ENCODE measurements around the gene TMEM164.

TMEM164 gene

DNA sequence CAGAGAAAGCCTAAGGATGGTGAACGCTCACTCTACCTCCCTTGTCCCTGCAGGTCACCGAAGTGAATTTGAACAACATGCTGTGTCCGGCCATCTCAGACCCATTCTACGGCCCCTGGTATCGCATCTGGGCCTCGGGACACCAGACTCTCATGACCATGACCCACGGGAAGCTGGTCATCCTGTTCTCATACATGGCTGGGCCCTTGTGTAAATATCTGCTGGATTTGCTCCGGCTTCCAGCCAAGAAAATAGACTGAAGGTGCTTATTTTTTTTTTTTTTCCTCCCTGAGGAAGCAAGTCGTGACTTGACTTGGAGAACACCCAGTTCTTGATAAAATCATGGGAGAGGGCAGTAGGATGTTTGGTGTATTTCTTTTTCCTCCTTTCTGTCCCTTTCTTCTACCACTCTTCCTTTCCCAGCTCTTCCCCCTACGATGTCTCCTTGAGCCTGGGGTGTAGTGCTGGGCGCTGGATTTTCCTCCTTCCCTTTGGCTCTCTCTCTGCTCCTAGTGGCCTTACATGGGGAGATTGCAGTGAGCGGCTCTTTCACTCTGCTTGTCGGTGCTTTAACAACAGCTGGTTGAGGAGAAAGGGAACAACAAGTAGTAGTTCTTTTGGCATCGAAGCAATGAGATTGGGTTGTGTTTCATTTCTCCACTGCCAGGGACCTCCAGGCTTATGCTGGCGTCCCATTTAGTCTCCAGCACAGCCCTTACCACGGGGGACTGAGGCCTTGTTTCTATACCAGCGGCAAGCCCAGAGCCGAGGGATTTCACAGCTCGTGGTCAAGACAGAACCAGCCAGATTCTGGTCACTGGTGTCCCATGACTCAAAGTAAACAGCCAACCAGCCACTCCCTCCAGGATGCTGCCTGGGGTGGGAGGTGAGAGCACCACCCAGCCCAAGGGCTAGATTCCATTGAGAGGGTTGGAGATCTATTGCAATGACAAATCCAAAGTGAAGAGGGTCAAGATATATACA lies 170.6 kb downstream of the TMEM164 start:
- DNase-seq: no peak

DNA sequence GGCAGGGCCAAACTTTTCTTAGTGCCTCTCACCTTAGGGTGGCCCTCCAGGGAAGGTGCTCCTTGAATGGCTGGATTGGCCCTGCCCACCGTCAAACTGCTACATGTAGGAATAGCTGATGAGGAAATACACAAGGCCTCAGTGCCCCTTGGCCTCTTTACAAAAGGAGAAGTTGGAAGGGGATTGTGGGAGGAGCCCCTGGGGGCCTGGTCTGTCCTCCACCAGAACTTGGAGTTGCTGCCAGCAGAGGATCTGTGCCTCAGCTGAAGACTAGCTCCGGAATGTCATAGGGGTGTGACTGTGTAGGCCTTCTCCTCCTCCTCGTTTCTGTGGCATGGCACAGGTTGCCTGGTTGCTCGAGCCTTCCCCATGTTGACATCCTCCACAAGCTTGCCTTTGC lies 172.2 kb downstream of the TMEM164 start:
- DNase-seq: no peak

DNA sequence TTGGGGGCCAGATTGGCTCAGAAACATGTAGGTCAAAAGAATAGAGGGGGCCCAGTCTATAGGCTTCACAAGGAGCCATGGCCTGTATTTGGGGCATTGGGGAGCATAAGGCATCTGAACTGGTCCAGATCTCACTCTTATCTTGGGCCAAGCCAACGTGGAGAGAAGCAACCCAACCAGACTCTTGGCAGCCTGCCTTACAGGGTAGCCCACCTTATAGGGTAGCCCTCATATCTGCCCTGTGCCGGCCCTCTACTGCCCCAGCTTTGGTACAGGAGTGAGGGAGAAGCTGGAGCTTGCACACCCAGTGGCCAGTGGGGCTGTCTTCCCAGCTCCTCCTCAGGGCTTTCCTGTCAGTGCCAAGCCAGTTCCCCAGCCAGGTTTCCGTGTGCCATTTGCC lies 172.8 kb downstream of the TMEM164 start:
- DNase-seq: no peak

DNA sequence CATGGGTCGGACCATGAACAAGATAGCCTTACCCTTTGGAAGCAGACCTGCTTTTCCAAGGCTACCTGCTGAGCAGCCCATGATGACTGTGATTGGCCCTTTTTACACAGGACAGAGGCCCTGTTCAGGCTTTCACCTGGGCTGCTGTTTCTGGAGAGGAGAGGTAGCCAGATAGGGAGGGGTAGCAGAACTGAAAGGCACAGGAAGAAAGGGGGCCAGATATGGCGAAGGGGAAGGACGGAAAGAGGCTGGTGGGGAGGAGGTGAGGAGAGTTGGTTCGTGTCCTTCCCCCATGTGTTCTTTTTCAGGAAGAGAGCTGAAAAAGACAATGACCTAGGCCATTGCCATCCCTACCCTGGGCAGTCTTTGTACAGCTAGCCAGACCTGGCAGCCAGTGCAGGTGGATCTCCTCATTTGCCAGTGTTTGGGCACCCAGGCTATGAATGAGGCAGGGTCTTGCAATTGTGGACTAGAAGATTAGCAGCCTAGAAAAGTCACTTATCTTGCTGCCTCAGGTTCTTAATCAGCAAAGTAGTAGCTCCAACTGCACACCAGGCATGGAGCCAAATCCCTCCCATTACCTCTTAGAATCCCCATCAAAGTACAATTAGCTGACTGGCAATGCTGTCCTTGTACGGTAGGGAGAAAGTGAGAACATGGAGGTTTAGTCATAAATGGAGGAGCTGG lies 175.4 kb downstream of the TMEM164 start:
- no peak for DNase-seq

DNA sequence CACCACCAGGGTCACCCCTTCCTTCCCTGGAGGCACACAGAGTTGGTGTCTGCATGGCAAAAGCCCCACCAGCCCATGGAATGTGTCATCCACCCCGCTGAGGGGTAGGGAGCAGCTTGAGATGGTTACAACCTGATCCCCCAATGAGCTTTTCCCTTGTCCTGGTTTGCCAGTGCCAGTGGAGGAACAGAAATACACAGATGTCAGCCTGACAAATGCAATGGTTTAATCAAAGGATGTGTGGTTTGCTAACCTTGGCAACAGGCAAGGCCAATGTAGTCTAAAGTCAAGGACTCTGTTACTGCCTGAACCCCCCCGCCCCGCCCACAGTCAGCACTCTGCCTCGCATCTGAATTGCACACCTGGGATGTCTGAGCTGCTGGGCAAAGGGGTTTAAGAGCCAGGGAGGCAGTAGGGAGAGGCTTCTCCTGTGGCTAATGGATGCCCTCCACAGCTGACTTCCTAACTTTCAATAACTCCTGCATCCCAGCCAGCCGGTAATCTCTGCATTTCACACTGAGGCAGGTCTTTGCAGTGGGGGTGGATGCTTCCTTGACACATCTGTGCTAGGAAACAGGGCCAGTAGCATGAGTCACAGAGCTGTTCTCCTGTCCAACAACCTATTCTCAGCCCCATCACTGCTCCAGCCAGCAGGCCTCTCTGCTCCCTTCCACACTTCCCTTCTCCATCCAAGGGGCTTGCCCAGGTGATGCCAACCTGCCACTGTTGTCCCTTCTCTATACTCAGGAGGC lies 177.4 kb downstream of the TMEM164 start:
- DNase-seq: no peak

DNA sequence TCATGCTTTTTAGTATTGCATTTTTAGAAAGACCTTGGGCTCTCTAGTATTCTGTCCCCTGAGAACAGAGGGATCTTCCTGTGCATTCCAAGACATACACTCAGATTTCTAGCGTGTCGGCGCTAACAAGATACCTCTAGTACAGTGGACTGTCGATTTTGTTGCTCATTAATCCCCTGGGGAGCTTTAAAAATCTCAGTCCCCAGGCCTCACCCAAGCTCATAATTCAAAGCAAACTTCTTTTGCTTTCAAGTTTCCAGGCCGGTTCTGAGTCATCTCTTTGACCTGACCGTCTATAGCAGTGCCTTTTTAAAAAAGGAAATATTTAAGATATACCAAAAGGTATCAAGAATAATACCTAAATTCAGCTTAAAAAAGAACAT lies 178.0 kb downstream of the TMEM164 start:
- DNase-seq: no peak

DNA sequence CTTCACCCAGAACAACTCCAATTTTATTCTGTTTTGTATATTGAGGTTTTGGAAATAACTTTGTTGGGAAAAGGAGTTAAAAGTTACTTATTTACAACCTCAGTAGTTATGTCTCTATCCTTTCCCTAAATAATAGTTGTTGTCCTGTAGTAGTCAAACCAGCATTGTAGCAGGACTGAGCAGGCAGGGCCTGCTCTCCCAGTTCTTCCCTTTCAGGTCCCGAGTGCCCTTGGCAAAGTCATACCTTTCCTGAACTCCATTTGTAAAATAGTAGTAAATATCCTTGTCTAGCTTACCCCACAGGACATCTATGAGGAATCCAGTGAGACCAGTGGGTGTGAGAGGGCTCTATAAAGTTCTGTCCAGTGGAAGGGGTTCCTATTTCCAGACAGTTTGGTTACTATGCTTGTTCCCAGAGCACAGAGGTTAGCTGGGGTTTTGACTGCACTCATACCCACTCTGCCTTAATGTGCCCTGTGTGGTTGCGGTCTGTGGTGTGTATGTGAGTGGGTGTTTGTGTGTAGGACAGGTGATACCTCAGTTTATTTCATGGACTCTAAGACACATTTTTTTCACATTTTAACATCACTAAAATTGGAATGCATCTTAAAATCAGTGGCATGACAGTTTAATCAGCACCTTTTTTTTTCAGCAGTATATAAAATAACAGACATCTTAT lies 178.7 kb downstream of the TMEM164 start:
- DNase-seq: no peak

DNA sequence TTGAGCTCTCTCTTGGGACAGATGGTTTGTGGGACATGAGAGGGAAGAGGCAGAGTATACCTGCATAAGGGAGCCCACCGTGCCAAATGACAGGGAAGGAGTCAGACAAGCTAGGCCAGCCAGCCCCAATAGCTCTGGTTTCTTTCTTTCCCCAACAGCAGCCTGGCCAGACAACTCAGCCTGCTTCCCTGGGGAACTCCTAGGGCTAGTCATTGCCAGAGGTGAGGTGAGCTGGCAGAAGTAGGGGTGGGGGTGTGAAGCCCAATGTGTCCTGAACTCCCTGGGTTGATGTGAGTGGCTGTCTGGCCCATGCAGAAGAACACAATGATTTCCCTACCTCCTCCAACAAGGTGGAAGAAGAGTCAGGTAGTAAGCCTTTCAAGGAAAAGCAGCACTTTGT lies 179.4 kb downstream of the TMEM164 start:
- DNase-seq: no peak

DNA sequence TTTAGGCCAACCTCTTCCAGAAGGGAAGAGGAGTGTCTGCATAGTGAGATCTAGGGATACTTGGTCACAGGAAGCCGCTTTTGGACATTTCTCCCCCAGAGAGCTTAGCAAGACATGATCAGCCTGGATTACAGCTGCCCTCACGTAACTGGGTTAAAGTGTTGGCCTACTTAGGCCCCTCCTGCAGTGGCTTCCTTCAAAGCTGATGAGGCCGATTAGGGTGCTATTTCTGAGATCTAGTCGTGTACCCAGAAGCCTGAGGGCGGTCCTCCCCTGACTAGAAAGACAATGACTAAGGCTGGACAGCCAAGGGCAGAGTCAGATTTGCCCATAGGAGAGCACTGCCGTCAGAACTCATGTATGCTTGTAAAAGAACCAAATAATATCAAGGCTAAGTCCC lies 180.0 kb downstream of the TMEM164 start:
- DNase-seq: no peak

DNA sequence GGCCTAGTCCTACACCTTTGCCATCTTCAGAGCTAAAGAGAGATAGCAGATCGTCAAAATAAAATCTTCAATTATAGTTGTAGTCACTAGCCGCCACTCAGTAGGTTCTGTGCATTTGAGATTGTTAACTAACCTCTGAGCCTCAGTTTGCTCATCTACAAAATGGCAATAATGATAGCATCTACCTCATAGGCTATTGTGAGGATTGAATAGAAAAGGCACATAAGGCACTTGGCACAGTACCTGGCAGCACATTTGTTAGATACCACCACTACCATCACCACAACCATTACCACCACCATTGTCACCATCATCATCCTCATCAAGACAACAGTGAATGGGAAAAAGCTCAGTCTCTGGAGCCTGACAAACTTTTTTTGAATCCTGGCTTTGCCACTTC lies 180.4 kb downstream of the TMEM164 start:
- DNase-seq: no peak

DNA sequence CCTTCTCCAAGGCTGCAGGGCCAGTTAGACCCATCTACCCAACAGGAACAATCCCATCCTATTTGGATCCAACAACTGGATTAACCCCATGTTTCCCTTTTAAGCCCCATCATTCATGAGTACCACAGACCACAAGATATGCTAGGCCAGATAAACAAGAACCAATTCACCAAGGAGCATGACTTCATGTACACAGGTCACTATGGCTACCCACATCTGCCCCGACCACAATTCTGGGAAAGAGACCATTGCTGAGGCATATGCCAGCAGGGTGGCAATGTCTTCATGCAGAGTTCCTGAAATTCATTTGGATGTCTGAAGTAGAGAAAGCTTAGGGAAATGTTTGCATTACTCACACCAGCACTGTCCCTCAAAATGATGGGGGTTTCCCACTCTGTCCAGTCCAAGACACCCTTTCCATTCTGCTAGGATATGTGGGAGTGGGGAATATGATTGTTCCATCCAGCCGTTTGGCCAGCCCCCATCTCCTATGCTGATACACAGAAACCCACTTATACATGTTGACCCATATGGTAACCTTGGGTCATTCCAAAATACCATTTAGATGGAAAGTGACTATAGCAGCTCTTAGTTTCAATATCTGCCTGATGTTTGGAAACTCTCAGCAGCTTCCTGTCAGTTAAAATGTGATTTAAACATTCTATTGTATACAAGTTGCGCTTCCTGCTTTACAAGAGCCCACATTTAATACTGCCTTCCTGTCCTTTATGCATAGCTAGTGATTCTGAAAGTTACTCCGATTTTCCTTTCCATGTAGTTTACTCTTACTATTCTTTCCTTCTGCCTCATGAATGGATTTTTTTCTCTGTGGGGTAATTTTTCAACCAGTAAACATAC lies 186.0 kb downstream of the TMEM164 start:
- no peak for DNase-seq

DNA sequence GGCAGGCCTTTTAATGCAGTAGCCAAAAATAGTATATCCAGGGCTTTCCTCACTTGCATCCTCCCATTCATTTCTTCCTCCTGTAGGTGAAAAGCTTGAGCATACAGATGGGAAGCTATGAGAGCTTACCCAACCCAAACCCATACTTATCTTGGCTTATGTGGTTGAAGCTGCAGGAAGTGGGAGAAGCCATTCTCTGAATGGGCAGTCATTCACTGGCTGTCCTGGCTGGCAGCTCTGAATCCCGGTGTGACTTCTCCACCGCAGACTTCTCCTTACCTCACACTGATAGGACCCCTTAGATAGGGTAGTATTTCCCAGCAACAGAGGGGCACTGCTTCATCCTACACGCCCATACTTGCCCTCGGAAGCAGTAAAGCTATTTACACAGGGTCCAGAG lies 189.6 kb downstream of the TMEM164 start:
- DNase-seq: no peak

DNA sequence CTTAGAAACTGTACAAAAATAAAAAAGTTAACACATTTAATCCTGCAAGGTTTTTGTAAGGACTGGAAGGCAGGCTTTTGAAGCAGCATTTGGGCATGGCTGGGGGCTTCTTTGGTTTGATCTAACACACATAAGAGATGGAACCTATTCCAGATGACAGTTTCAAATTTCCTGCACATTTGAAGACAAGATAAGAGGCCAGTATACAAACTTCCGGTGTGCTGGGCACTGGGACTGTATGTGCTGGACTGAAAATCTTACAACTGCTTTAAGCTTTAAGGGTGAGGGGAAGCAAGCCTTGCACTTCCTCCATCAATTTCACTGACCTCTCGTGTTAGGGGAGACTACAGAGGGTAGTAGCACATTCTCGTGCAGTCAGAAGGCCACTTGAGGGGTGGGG lies 192.1 kb downstream of the TMEM164 start:
- DNase-seq: no peak

DNA sequence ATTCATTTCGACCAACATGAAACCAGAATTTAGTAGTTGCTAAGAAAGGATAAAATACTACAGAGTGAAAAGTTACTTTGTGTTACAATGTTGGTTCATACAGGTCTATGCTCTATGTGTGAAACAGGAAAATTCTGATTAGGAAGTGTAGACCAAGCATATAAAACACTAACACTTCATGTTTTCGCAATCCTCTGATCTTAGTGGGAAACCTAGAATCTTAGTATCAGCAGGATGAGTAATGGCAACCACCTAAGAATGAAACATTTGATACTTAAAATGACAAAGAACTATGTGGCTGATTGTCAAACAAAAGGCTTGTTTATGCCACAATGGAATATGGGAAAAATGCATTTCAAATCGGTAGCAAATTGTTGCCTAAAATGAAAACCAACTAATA lies 198.9 kb downstream of the TMEM164 start:
- DNase-seq: no peak

DNA sequence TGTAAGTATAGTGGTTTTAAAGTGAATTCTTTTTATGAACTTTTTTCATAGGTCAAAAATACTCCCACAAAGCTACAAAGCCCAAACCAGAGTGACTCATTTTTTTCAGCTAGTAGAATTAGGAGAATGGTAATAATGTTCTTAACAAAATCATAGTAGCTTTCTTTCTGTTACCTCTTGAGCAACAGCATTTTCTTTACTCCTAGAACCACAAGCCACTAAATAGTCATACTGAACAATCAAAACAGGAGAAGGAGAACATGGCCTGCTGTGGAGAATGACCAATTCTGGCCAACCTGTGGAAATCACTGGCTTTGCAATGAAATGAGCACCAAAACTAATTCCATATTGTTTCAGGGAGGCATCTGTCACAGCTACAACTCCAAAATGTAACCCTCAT lies 202.1 kb downstream of the TMEM164 start:
- no peak for DNase-seq

DNA sequence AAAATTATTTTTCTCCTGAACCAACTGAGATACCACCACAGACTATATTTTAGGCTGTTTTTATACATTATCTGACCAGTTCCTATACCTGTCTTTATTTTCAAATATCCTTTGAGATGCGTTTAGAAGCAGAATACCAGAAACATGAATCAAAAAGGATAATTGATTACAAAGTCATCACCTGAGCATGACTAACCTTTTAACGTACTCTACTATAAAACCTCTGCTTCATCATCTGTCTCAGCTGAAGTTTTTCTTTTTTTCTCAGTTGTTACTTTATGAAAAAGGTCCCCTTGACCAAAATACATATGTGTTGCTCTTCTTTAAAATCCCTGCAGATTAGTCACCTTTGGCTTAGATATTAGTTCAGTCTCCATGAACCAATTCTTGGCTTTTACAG lies 205.2 kb downstream of the TMEM164 start:
- DNase-seq: no peak

DNA sequence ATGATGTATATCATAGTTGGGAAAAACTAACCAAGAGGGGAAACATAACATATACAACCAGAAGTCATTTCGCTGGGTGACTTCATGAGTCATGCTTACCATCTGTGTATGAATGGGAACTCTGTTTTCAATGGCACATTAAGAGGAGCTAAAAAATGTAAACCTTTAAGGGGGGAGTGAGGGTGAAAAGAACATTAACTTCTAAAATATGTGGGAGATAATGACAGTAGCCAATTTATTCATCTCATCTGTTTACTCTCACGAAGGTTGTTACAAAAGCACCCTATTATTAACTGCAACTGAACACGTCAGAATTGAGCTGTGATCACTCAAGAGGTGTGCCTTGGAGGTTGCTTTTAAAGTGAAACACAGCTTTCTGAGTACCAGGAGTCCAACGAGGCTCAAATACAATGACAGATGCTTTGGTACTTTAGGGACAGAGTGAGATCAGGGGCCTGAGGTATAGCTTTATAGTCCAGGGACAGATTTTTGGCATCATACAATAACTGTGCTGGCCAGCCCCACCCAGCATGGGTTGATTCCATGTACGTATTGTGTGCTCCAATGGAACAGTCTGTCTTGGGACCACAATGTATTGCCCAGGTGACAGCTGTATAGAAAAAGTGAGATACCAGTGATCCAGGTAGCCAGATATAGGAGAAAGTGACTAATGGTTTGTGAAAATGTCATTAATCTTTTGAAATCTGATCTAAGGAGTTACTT lies 207.7 kb downstream of the TMEM164 start:
- no peak for DNase-seq

DNA sequence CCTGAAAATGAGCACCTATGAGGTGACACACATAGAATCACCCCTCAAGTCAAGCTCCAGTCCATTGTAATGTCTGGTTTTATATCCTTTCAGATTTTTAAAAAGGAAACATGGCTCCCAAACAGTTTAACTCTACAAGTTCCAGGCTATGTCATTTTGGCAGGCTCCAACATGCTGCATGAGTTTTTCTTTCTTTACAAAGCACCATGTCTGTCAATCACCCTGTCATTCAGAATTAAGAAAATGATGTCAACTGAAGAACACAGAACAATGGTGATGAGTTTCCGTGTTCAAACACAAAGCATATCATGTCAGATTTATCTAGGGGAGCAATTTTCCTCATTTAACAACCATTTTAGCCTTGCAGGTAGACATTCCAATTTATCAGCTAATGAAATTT lies 208.4 kb downstream of the TMEM164 start:
- DNase-seq: no peak

DNA sequence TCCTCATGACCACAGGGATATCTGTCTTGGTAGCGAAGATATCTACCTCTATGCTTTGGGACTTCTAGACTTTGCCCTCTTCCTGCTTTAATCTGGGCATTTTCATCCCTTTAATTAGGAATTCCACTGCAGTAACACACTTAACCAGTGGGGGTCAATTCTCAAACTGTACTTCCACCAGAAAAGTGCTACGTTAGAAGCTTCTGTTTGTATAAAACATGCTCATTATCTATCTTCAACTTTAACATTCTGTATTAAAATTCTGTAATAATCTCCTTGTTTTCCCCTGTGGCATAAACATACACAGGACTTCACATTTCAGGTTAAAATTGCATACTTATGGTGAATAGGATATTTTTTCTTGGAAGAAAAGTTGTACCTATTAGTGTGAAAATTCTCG lies 209.4 kb downstream of the TMEM164 start:
- no peak for DNase-seq

DNA sequence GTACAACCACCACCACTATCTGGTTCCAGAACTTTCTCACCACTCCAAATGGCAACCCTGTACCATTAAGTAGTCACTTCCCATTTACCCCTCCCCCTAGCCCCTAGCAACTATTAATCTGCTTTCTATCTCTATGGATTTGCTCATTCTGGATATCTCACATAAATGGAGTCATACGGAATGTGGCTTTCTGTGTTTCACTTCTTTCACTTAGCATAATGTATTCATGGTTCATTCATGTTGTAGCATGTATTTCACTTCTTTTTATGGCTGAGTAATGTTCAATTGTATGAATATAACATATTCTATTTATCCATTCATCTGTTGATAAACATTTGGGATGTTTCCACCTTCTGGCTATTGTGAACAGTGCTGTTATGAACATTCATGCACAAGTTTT lies 210.3 kb downstream of the TMEM164 start:
- DNase-seq: no peak

DNA sequence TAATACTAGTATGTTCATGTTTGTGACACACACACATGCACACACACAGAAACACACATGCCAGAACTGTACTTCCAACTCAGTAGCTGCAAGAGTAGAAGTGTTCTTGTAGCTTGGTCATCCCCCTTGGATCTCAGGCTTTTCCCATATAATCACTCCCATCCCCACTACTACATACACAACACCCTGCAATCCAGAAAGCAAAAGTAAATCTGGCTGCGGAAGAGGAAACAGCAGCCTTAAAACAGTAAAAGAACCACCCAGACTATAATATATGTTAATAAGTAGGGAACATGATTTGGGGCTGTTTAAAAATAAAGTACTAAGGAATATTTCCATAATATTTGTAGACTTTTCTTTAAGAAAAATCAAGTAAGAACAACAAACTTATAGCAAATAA lies 211.8 kb downstream of the TMEM164 start:
- no peak for DNase-seq

All from stimulated activated CD4-positive, alpha-beta T cell treated with anti-CD3 and anti-CD28 coated beads, Interleukin-4, amount 100 ng/mL, for 24 hours (primary cell).